Measurements from ENCODE around the gene INTS6. TPM values are rescaled to one million over a fixed set of nuclear protein-coding genes. Genes with fewer than 3 reads are reported as not detected.

The INTS6 gene
- total and polyA plus RNA-seq, 2 of the 4 experiments (the other 2 are of a cell fraction), result 12.9 to 42.3 TPM

- H3K4ac ChIP-seq (ENCODE audit: low read depth, low read length), result no peak overlapping the region
- H2AFZ ChIP-seq (replicated peaks; ENCODE audit: low read length, poor library complexity), result no peak overlapping the region
- H3K9me3 ChIP-seq (ENCODE audit: control insufficient read depth, insufficient read depth, low read length), result no peaks in the 10 kb centered on the region
- no TSS peak for BruUV-seq (replicated peaks)
- intact Hi-C loops (cut with micrococcal nuclease) (no loop called here), dilution Hi-C loops (cut with HindIII; ENCODE audit: low sequenced_read_pairs, unreplicated experiment) (no loop called here), in situ Hi-C loops (cut with MboI; ENCODE audit: low sequenced_read_pairs) (loop anchor here (25.0 kb wide), 1 partner anchor 716 kb away; the partner anchor contains the start of gene NEK5)
- H4K91ac ChIP-seq (ENCODE audit: insufficient read depth, low read depth, low read length), result no peak overlapping the region
- no peak overlapping the region for H3K56ac ChIP-seq (ENCODE audit: extremely low read depth, insufficient read depth, low read length)
- POLR2A ChIA-PET (ENCODE audit: unreplicated experiment), result interaction anchor here (0.7 kb wide), 1 partner anchor 375 kb away, joined by 3 read pairs; no protein-coding TSS in a partner anchor
- H2BK5ac ChIP-seq (ENCODE audit: low read depth, low read length, poor library complexity, severe bottlenecking), result no peak overlapping the region
- peaks cover 24 to 44% of the 10 kb centered on the region in 2 experiments for H3K79me1 ChIP-seq (ENCODE audit: low read depth in 1 of 2, low read length in 2 of 2)
- H4K20me1 ChIP-seq (ENCODE audit: insufficient read depth, low read length), result peaks cover 45% of the 10 kb centered on the region; the same call in 1 of the 2 replicates
- H2BK120ac ChIP-seq (ENCODE audit: low read depth, low read length), result no peak overlapping the region
- H2AK9ac ChIP-seq (replicated peaks; ENCODE audit: low read depth, low read length, poor library complexity), result no peak overlapping the region
- H3K4me1 ChIP-seq (ENCODE audit: control insufficient read depth, insufficient read depth, low read length), result no peaks in the 10 kb centered on the region; the same call in 1 of the 2 replicates
- no peak overlapping the region for H4K8ac ChIP-seq (ENCODE audit: low read depth in 2 of 2, low read length in 2 of 2)
- H4K5ac ChIP-seq (ENCODE audit: low read depth, low read length), result no peak overlapping the region
- no peak overlapping the region for H3K23ac ChIP-seq (ENCODE audit: low read depth, low read length)
- H2BK20ac ChIP-seq (ENCODE audit: low read depth, low read length), result no peak overlapping the region
- peaks cover 6% of the 10 kb centered on the region for H3K36me3 ChIP-seq (ENCODE audit: control insufficient read depth, insufficient read depth, low read length)
- no peak overlapping the region for H3K4me2 ChIP-seq (ENCODE audit: low read depth, low read length)
- H2AK5ac ChIP-seq (ENCODE audit: low read depth, low read length), result no peak overlapping the region
- DNase-seq (no peak), ATAC-seq (ENCODE audit: low read depth) (no peak)
- H3K27ac ChIP-seq (ENCODE audit: insufficient read depth, low read length), result no peak overlapping the region
- H2BK15ac ChIP-seq (ENCODE audit: low read depth, low read length), result no peak overlapping the region
- H3K9ac ChIP-seq (ENCODE audit: low read depth, low read length), result no peak overlapping the region
- no peak overlapping the region for H3K18ac ChIP-seq (ENCODE audit: low read depth, low read length)
- CTCF ChIA-PET, result interaction anchor here (0.6 to 0.7 kb wide), 2 partner anchors 380 to 394 kb away, joined by 3 read pairs; no protein-coding TSS in a partner anchor
- 83% methylated on average over 2 of the region's 6 CpGs; no CpG with 5 or more reads in 1 of the 2 experiments for WGBS, 2 experiments (ENCODE audit: extremely low coverage in 2 of 2, insufficient read length in 1 of 2)
- no peak overlapping the region for H3K4me3 ChIP-seq (ENCODE audit: insufficient read depth, low read depth, low read length)
- peaks cover 7% of the 10 kb centered on the region for H3K9me1 ChIP-seq (ENCODE audit: insufficient read depth, low read length)
- H3K27me3 ChIP-seq (ENCODE audit: control insufficient read depth, insufficient read depth, low read length), result no peaks in the 10 kb centered on the region
- H3K14ac ChIP-seq (replicated peaks; ENCODE audit: low read depth, low read length), result 0 out of 2 replicates have a peak overlapping the region, but pooled peaks have one; percentile 36
- no peak for TF ChIP-seq FOS (IDR thresholded peaks at IDR 0.05; ENCODE audit: low read depth, low read length)
- no peak for TF ChIP-seq ELK1 (IDR thresholded peaks at IDR 0.05; ENCODE audit: borderline replicate concordance, low read depth, low read length)
- no peak for TF ChIP-seq CEBPB (IDR thresholded peaks at IDR 0.05; ENCODE audit: low read depth, low read length)
- no peak for TF ChIP-seq BHLHE40 (IDR thresholded peaks at IDR 0.05; ENCODE audit: low read depth, low read length)
- TF ChIP-seq SMC3 (IDR thresholded peaks at IDR 0.05; ENCODE audit: low read depth, low read length), result no peak
- no peak for TF ChIP-seq CHD1 (IDR thresholded peaks at IDR 0.05; ENCODE audit: low read depth, low read length)
- no peak for TF ChIP-seq NFE2L2 (IDR thresholded peaks at IDR 0.05; ENCODE audit: low read depth, low read length)
- TF ChIP-seq RAD21 (IDR thresholded peaks at IDR 0.05; ENCODE audit: low read length), result no peak
- TF ChIP-seq MAFK (IDR thresholded peaks at IDR 0.05; ENCODE audit: low read depth, low read length), result no peak
- TF ChIP-seq MXI1 (IDR thresholded peaks at IDR 0.05; ENCODE audit: borderline replicate concordance, low read depth, low read length), result no peak
- TF ChIP-seq CTCF (conservative IDR thresholded peaks at IDR 0.05; ENCODE audit: low read depth, low read length), result no peak
- TF ChIP-seq MAZ (IDR thresholded peaks at IDR 0.05; ENCODE audit: borderline replicate concordance, low read depth, low read length), result no peak
- TF ChIP-seq RFX5 (IDR thresholded peaks at IDR 0.05; ENCODE audit: low read depth, low read length), result no peak
- TF ChIP-seq, protein P1, sequence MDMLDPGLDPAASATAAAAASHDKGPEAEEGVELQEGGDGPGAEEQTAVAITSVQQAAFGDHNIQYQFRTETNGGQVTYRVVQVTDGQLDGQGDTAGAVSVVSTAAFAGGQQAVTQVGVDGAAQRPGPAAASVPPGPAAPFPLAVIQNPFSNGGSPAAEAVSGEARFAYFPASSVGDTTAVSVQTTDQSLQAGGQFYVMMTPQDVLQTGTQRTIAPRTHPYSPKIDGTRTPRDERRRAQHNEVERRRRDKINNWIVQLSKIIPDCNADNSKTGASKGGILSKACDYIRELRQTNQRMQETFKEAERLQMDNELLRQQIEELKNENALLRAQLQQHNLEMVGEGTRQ (IDR thresholded peaks at IDR 0.05; ENCODE audit: low read depth, low read length), result no peak
These were observed 31.9 kb downstream of the INTS6 start for GRCh38 chr13:51420681-51421490.
